AG04450 (cell line): ENCODE results near the gene TPRKB. TPM values are rescaled to one million over a fixed set of nuclear protein-coding genes. Genes with fewer than 3 reads are reported as not detected.
"Not testable (repeated sequence)": the region's sequence is repeated elsewhere in the genome, so short reads cannot be mapped to it uniquely, and the experiment has no call there.

Experiments
- CTCF ChIA-PET: fragments of 300-600, 350-600 bp; formaldehyde crosslinking; extraction: SDS; loops from one replicate; lab custom pipeline; 2022; ENCODE audit warnings: antibody characterized with exemption, inconsistent platforms; lab: Charles Lee
- POLR2A ChIA-PET: fragments of 350-600 bp; formaldehyde crosslinking; extraction: SDS; loops from one replicate; lab custom pipeline; 2021; ENCODE audit warnings: antibody characterized with exemption, inconsistent platforms; lab: Yijun Ruan, JAX
- DNase-seq: peaks from one replicate; pipeline ENCODE4 v3.0.0-alpha.2; 2011; ENCODE audit warnings: low read depth, low spot score
- H3K27ac ChIP-seq: one replicate; pipeline ENCODE4 v1.5.1; 2012; ENCODE audit warnings: low read depth, low read length, control low read depth
- H3K27me3 ChIP-seq: one replicate; pipeline ENCODE4 v1.6.0; 2012; ENCODE audit warnings: low read length; ENCODE audit not compliant: control insufficient read depth, insufficient read depth
- H3K4me3 ChIP-seq: 2 replicates; pipeline ENCODE4 v1.5.1; 2011; ENCODE audit warnings: mild to moderate bottlenecking, low read depth, low read length, control low read depth
- H3K9me3 ChIP-seq: 2 replicates; pipeline ENCODE4 v1.5.1; 2012; ENCODE audit warnings: low read length; ENCODE audit not compliant: control insufficient read depth, insufficient read depth
- polyA plus RNA-seq: library from polyadenylated mRNA; depleted of rRNA; stranded (reverse); fragments of >200 nt; gene quantifications from 2 replicates; pipeline ENCODE4 v1.2.3, GENCODE V29; 2011
- TF ChIP-seq, protein P1 (sequence below): IDR thresholded peaks from 2 replicates; pipeline ENCODE4 v1.5.1; 2011; ENCODE audit warnings: low read depth, low read length, control low read depth, inconsistent platforms

TPRKB gene
- polyA plus RNA-seq, 1 experiment = 33.4 TPM

DNA sequence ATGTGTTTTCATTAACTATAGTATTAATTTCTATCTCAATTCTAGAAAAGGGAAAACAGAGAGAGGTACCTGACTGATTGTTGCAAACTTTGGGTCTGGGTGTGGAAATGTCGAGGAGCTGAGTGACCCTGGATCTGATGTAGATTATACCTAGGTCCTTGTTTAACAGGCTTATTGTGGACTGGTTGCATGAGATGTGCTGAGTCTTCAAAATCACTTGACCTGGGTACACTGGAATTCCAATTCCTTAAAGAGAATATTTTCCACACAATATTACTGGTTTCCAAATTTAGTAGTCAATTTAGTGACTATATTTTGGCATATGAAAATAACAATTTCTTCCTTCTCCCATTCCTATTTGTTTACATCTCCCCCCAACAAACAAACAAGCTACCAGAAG, 29.2 kb upstream of the TPRKB start:
- no peak for DNase-seq
- no peaks in the 10 kb centered on the region for H3K27me3 ChIP-seq
- POLR2A ChIA-PET = no interaction called here
- CTCF ChIA-PET = no interaction called here
- no peaks in the 10 kb centered on the region for H3K9me3 ChIP-seq
- H3K27ac ChIP-seq = no peak overlapping the region
- TF ChIP-seq, protein P1, sequence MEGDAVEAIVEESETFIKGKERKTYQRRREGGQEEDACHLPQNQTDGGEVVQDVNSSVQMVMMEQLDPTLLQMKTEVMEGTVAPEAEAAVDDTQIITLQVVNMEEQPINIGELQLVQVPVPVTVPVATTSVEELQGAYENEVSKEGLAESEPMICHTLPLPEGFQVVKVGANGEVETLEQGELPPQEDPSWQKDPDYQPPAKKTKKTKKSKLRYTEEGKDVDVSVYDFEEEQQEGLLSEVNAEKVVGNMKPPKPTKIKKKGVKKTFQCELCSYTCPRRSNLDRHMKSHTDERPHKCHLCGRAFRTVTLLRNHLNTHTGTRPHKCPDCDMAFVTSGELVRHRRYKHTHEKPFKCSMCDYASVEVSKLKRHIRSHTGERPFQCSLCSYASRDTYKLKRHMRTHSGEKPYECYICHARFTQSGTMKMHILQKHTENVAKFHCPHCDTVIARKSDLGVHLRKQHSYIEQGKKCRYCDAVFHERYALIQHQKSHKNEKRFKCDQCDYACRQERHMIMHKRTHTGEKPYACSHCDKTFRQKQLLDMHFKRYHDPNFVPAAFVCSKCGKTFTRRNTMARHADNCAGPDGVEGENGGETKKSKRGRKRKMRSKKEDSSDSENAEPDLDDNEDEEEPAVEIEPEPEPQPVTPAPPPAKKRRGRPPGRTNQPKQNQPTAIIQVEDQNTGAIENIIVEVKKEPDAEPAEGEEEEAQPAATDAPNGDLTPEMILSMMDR = no peak
- H3K4me3 ChIP-seq = no peak overlapping the region

DNA sequence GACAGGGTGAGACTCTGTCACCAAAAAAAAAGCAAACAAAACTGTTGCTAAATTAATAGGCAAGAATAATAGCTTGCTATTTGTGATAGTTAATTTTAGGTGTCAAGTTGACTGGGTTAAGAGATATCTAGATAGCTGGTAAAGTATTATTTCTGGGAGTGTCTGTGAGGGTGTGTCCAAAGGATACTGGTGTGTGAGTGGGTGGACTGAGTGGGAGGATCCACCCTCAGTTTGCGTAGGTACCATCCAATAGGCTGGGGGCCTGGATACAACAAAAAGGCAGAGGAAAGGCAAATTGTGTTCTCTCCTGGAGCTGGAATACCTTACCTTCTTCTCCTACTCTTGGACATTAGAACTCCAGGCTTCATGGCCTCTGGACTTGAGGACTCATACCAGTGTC, 27.8 kb upstream of the TPRKB start:
- ChIA-PET CTCF (no interaction called here), POLR2A (no interaction called here)
- DNase-seq = no peak
- no peaks in the 10 kb centered on the region for H3K27me3 ChIP-seq
- H3K27ac ChIP-seq = no peak overlapping the region
- H3K9me3 ChIP-seq = no peaks in the 10 kb centered on the region
- no peak overlapping the region for H3K4me3 ChIP-seq
- TF ChIP-seq, protein P1 = no peak

DNA sequence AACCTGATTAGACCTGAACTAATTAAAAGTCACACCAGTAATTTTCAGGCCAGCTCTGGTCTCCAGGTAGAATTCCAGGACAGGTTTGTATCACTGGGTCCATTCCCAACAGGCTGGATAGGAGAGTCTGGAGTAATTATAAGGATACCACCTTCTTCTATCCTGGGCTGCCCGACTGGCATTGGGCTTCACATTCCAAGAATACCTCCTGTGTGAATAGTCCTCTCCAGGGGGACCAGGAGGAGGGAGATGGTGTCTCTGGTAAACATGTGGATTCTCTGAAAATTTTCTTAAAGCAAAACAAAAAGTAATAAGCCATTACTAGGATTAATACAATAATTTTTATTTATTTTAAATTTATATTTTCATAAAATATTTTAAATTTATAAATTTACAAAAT, 25.4 kb upstream of the TPRKB start:
- no peak overlapping the region for H3K27ac ChIP-seq
- ChIA-PET POLR2A (no interaction called here), CTCF (no interaction called here)
- H3K4me3 ChIP-seq = no peak overlapping the region
- H3K27me3 ChIP-seq = no peaks in the 10 kb centered on the region
- DNase-seq = no peak
- no peaks in the 10 kb centered on the region for H3K9me3 ChIP-seq
- TF ChIP-seq, protein P1 = no peak

DNA sequence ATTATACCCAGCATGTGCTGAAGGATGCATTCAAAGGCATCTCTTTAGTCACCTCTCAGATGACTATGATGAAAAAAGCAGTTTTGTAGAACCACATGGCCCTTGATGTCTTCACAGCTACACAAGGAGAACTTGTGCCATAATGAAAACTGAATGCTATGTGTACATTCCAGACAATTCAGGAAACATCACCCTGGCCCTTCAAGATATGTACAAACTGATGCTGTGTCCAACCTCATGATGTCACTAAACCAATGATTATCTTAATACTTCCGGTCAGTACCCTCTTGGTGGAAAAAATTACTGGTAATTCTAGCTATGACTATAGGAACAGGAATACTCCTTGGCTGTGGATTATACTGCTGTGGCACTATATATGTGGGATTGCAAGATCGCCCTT, 22.8 kb upstream of the TPRKB start:
- H3K9me3 ChIP-seq = no peaks in the 10 kb centered on the region
- H3K27me3 ChIP-seq = no peaks in the 10 kb centered on the region
- TF ChIP-seq, protein P1 = no peak
- CTCF ChIA-PET = no interaction called here
- H3K27ac ChIP-seq = no peak overlapping the region
- H3K4me3 ChIP-seq = no peak overlapping the region
- POLR2A ChIA-PET = no interaction called here
- no peak for DNase-seq

DNA sequence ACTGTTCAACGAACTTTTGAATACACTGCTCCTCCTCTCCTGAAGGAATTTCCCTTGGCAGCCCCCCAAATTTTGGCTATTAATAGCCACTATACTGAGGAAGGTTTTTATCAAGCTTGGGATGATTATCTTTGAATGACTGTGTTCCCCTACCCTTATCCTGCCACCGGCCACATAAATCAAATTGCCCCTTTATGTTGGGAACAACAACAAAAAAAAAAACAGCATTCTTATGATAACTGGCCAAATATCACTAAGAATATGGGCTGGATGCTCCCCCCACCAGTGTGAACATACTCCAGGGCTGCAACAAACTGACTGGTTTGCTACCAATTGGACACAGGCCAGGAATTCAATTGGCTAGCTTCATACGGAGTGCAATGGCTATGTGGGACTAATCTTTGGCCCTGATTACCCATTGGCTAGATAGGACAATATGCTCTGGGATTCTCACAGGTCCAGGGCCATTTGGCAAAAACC, 22.2 kb upstream of the TPRKB start:
- POLR2A ChIA-PET = interaction anchor here (1.1 kb wide), 1 partner anchor 22 kb away, joined by 3 read pairs; the partner anchor contains the start of gene TPRKB
- Histone ChIP-seq H3K9me3 (no peaks in the 10 kb centered on the region; the same call in 1 of the 2 replicates), H3K4me3 (no peak overlapping the region), H3K27me3 (no peaks in the 10 kb centered on the region), H3K27ac (no peak overlapping the region)
- CTCF ChIA-PET = interaction anchor here (1.0 kb wide), 1 partner anchor 18 kb away, joined by 4 read pairs; no protein-coding TSS in a partner anchor
- DNase-seq = no peak
- TF ChIP-seq, protein P1 = no peak

DNA sequence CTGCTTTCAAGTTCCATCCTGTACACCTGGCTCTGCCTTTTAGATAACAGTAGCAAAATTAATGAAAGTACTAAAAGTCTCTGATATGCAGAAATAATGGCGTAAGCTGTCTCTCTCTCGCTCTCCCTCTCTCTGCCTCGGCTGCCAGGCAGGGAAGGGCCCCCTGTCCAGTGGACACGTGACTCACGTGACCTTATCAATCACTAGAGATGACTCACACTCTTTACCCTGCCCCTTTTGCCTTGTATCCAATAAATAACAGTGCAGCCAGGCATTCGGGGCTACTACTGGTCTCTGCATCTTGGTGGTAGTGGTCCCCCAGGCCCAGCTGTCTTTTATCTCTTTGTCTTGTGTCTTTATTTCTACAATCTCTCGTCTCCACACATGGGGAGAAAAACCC, 17.2 kb upstream of the TPRKB start:
- H3K9me3 ChIP-seq, H3K27me3 ChIP-seq, H3K27ac ChIP-seq, CTCF ChIA-PET, H3K4me3 ChIP-seq, DNase-seq, POLR2A ChIA-PET: not testable (repeated sequence)
